MCF 10A (cell line): ENCODE data around the gene SLC40A1. TPM values are rescaled to one million over a fixed set of nuclear protein-coding genes. Genes with fewer than 3 reads are reported as not detected.

ENCODE experiments used
- BruUV-seq: library from RNA; stranded (reverse); fragments of 400-500 nt; replicated peaks from 2 replicates; lab custom pipeline; 2021; lab: Mats Ljungman, UMichigan
- CTCF ChIA-PET: fragments of 300-600 bp; sonication (Branson Sonifier 250); formaldehyde crosslinking; extraction: SDS; loops from one replicate; lab custom pipeline; 2021; ENCODE audit warnings: antibody characterized with exemption, inconsistent platforms; lab: Yijun Ruan, JAX
- POLR2A ChIA-PET: fragments of 300-600, 350-650 bp; sonication (Branson Sonifier 250); formaldehyde crosslinking; extraction: SDS; loops from one replicate; lab custom pipeline; 2020; ENCODE audit warnings: antibody characterized with exemption, inconsistent platforms; lab: Yijun Ruan, JAX
- DNase-seq: peaks from one replicate; pipeline ENCODE4 v3.0.0-alpha.2; 2018; ENCODE audit not compliant: unreplicated experiment
- H3K27ac Mint-ChIP-seq: one replicate; pipeline ENCODE4 v1.8.0; 2022; ENCODE audit warnings: mild to moderate bottlenecking, low read depth, mixed read lengths; ENCODE audit not compliant: unreplicated experiment
- H3K27me3 Mint-ChIP-seq: one replicate; pipeline ENCODE4 v1.8.0; 2022; ENCODE audit warnings: mixed read lengths; ENCODE audit not compliant: insufficient read depth, unreplicated experiment
- H3K36me3 Mint-ChIP-seq: one replicate; pipeline ENCODE4 v1.8.0; 2022; ENCODE audit warnings: mild to moderate bottlenecking, moderate library complexity, mixed read lengths; ENCODE audit not compliant: insufficient read depth, unreplicated experiment
- H3K4me1 Mint-ChIP-seq: one replicate; pipeline ENCODE4 v1.8.0; 2022; ENCODE audit warnings: mixed read lengths; ENCODE audit not compliant: insufficient read depth, unreplicated experiment
- H3K4me3 Mint-ChIP-seq: one replicate; pipeline ENCODE4 v1.8.0; 2022; ENCODE audit warnings: mild to moderate bottlenecking, moderate library complexity, mixed read lengths; ENCODE audit not compliant: unreplicated experiment
- H3K9me3 Mint-ChIP-seq: one replicate; pipeline ENCODE4 v1.8.0; 2022; ENCODE audit warnings: mixed read lengths; ENCODE audit not compliant: unreplicated experiment
- intact Hi-C: fragments of 100-400 bp; cut with micrococcal nuclease; formaldehyde crosslinking; loops from 2 replicates; pipeline ENCODE4 v1.14.1; 2022
- total RNA-seq: library from RNA; stranded (reverse); gene quantifications from 2 replicates; pipeline ENCODE4 v1.2.3, GENCODE V29; 2022
- TF ChIP-seq, protein P1 (sequence below): fragments of 200-600 bp; IDR thresholded peaks from one replicate; pipeline ENCODE4 v1.8.0; 2022; ENCODE audit warnings: antibody characterized with exemption, mild to moderate bottlenecking; ENCODE audit not compliant: unreplicated experiment

SLC40A1 gene
- total RNA-seq, 1 experiment from 2014 or later: not detected

DNA sequence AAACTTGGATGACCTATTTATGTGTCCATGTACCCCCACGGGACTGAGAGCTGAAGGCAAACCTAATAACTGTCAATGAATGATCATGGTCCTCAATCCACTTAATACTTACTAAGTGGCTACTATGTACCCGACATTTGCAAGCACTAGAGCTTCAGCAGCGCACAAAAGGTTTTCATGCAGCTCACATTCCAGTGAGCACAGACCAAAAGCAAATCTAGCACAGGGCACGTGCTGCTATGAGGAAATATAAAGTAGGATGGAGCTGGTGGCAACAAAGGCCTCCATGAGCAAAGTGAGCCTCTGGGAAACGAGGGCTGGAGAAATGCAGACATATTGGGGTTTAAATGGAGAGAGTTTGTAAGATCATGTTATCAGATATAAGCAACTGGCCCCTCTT is 3.5 kb downstream of the SLC40A1 start:
- no peaks in the 10 kb centered on the region for H3K36me3 Mint-ChIP-seq
- no peak for DNase-seq
- H3K27ac Mint-ChIP-seq: no peak overlapping the region
- peaks cover 13% of the 10 kb centered on the region for H3K9me3 Mint-ChIP-seq
- BruUV-seq: no TSS peak
- intact Hi-C loops: no loop called here
- no peaks in the 10 kb centered on the region for H3K4me1 Mint-ChIP-seq
- no peak overlapping the region for H3K4me3 Mint-ChIP-seq
- CTCF ChIA-PET: interaction anchor here (0.5 to 1.0 kb wide), 2 partner anchors 29 to 673 kb away, joined by 3 read pairs; no protein-coding TSS in a partner anchor
- H3K27me3 Mint-ChIP-seq: no peaks in the 10 kb centered on the region
- POLR2A ChIA-PET: interaction anchor here (0.5 to 1.3 kb wide), 2 partner anchors 19 to 25 kb away, joined by 3 to 4 read pairs; no protein-coding TSS in a partner anchor
- TF ChIP-seq, protein P1, sequence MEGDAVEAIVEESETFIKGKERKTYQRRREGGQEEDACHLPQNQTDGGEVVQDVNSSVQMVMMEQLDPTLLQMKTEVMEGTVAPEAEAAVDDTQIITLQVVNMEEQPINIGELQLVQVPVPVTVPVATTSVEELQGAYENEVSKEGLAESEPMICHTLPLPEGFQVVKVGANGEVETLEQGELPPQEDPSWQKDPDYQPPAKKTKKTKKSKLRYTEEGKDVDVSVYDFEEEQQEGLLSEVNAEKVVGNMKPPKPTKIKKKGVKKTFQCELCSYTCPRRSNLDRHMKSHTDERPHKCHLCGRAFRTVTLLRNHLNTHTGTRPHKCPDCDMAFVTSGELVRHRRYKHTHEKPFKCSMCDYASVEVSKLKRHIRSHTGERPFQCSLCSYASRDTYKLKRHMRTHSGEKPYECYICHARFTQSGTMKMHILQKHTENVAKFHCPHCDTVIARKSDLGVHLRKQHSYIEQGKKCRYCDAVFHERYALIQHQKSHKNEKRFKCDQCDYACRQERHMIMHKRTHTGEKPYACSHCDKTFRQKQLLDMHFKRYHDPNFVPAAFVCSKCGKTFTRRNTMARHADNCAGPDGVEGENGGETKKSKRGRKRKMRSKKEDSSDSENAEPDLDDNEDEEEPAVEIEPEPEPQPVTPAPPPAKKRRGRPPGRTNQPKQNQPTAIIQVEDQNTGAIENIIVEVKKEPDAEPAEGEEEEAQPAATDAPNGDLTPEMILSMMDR: no peak

DNA sequence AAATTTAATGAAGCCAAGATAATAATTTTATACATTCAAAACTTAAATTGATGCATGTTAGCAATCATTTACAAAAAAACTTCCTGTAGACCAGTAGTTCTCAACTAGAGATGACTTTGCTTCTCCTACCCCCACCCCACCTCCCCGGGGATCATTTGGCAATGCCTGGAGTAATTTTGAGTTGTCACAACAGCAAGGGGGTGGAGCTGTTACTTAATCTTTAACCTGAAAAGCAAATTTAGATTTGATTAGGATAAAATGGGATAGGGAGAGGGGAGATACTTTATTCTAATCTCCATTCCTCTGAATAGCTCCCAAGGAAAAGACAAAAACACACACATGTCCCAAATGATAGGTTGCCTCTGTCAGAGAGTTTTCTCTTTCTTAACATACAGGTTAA is 4.2 kb downstream of the SLC40A1 start:
- CTCF ChIA-PET: no interaction called here
- TF ChIP-seq, protein P1: no peak

DNA sequence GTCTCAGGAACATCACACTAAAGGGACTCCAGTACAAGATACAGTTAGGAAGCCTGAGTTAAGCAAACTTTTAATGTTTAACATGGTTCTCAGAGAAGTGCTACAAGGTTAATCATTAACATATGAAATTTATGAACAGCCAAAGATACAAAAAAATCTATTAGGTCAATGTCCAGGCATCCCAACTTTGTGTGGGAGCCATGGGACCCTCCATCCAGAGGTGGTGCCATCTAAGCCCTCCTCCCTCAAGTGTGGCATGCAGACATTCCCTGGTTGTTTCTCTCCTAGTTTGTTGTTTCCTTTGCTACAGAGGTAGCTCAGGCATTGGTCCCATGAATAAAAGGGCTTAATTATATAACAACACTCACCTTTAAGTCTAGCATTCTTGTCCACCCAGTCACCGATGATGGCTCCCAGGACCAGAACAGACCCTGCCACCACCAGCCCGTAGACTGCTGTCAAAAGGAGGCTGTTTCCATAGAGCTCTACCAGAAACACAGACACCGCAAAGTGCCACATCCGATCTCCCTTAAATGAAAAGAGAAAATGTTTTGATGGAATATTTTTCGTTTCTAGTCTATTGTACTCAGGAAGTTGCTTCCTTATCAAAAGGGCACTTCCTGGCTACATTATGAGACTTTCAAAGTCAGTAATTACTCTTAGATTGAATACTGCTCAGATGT is 5.7 kb downstream of the SLC40A1 start:
- POLR2A ChIA-PET: no interaction called here
- H3K4me1 Mint-ChIP-seq: no peaks in the 10 kb centered on the region
- BruUV-seq: no TSS peak
- peaks cover 8% of the 10 kb centered on the region for H3K9me3 Mint-ChIP-seq
- no peak overlapping the region for H3K27ac Mint-ChIP-seq
- H3K36me3 Mint-ChIP-seq: no peaks in the 10 kb centered on the region
- intact Hi-C loops: no loop called here
- H3K4me3 Mint-ChIP-seq: no peak overlapping the region
- no peaks in the 10 kb centered on the region for H3K27me3 Mint-ChIP-seq
- CTCF ChIA-PET: interaction anchor here (0.6 kb wide), 1 partner anchor 48 kb away, joined by 3 read pairs; no protein-coding TSS in a partner anchor
- TF ChIP-seq, protein P1: no peak
- DNase-seq: no peak

More for the DNA sequence above, 4.2 kb downstream of the SLC40A1 start:
- H3K27ac Mint-ChIP-seq: no peak overlapping the region
- peaks cover 13% of the 10 kb centered on the region for H3K9me3 Mint-ChIP-seq
- POLR2A ChIA-PET: interaction anchor here (1.3 kb wide), 1 partner anchor 18 kb away, joined by 4 read pairs; no protein-coding TSS in a partner anchor
- intact Hi-C loops: no loop called here
- DNase-seq: no peak
- no TSS peak for BruUV-seq
- no peaks in the 10 kb centered on the region for H3K4me1 Mint-ChIP-seq
- H3K27me3 Mint-ChIP-seq: no peaks in the 10 kb centered on the region
- no peak overlapping the region for H3K4me3 Mint-ChIP-seq
- no peaks in the 10 kb centered on the region for H3K36me3 Mint-ChIP-seq

DNA sequence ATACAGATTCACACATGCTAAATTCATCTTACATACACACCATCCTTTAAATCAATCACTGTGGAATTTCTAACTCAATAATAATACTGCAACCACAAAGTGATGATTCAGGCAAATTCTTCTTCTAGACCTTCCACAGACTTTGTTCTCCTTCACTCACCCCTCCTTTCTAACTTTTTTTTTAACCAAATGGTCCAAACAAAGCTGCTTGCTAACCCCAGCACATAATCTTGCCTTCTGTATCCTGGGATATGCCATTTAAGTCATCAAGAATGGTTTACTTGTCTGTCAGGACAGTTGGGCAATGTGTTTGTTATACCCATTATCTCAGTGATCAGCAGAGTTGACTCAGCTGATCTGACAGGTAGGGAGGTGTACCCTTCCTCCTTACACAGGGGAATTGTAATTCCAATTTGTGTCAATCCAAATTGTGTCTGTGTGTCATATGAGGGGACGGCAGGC is 10.0 kb downstream of the SLC40A1 start:
- BruUV-seq: no TSS peak
- Mint-ChIP-seq H3K4me3 (no peak overlapping the region), H3K4me1 (no peaks in the 10 kb centered on the region), H3K9me3 (peaks cover 7% of the 10 kb centered on the region), H3K27me3 (no peaks in the 10 kb centered on the region), H3K36me3 (no peaks in the 10 kb centered on the region), H3K27ac (no peak overlapping the region)
- ChIA-PET CTCF (interaction anchor here (1.0 to 1.1 kb wide), 2 partner anchors 9 to 18 kb away, joined by 3 read pairs; no protein-coding TSS in a partner anchor), POLR2A (interaction anchor here (1.2 kb wide), 1 partner anchor 12 kb away, joined by 5 read pairs; no protein-coding TSS in a partner anchor)
- TF ChIP-seq, protein P1: no peak
- no peak for DNase-seq
- intact Hi-C loops: no loop called here
